GM21526 (cell line): ENCODE measurements around the gene CEP89.
"Not testable (repeated sequence)": the region's sequence is repeated elsewhere in the genome, so short reads cannot be mapped to it uniquely, and the experiment has no call there.

Experiments used
- ATAC-seq: cut with Tn5 transposase; IDR thresholded peaks from one replicate; pipeline ENCODE4 v1.9.1; 2021; ENCODE audit warnings: moderate library complexity; ENCODE audit not compliant: unreplicated experiment, low FRiP score

Gene CEP89

DNA sequence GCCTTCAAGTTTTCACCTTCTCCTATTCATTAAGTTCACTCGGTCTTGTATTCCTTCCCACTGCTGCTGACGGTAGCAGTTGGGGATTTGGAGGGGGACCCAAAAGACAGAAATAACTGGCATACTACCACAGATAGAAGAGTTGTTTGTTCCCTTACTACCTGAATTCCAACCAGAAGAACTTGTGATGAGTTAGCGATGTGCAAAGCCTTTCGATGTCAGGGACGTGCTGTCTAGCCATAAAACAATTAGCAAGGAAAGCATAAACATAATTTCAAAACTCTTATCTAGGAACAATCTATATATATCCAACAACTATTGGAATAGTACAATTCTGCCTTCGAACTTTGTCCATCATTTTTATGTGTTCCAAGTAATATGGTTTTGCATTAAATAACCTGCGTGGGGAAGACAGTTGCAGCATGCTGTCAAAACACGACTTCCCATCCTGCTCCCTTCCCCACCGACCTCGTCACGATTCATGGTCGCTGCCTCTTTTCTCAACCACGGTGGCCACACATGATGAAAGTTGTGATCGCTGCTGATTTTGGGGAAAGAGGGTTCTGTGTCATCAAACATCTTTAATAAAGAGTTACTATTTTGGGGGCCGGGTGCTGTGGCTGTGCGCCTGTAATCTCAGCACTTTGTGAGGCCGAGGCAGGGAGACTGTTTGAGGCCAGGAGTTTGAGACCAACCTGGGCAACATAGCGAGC lies 98.4 kb downstream of the CEP89 start:
- ATAC-seq, result no peak

DNA sequence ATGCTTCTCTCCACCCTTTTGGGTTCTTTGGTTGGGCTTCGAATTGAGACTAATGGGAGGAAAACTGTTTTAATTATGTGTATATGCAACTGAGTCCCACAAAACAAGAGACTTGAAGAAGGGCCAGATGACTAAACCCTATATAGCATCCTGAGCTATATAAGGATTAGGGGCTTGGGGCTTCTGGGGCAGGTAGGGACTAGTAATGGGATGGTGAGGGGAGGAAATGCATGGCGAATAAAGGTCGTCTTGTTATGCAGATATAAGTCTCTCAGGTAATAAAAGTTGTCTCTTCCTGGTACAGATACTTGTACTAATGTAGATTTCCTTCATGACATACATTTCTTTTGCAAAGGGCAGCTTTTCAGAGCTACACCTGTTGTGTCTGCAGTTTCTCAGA lies 99.4 kb downstream of the CEP89 start:
- ATAC-seq, result no peak

DNA sequence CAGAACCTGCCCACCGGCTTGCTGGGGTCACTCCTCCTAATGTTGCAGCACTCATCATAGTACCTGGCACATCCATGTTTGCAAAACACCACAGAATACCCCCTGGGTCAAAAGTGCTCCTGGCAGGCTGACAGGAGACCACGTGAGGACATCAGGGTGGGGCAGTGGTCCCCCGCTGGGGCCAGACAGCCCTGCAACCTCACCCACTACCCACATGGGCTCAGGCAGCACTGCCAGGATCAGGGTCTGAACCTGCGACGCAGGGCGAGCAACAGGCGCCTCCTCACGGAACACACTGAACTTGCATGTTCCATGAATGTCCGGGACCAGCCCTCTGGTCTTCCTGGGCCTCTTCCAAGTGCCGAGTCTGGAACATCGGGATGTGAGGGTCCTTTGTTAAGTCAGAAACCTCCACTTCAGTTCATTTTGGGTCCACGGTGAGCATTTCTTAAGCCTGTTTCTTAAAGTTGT lies 100.7 kb downstream of the CEP89 start:
- no peak for ATAC-seq

DNA sequence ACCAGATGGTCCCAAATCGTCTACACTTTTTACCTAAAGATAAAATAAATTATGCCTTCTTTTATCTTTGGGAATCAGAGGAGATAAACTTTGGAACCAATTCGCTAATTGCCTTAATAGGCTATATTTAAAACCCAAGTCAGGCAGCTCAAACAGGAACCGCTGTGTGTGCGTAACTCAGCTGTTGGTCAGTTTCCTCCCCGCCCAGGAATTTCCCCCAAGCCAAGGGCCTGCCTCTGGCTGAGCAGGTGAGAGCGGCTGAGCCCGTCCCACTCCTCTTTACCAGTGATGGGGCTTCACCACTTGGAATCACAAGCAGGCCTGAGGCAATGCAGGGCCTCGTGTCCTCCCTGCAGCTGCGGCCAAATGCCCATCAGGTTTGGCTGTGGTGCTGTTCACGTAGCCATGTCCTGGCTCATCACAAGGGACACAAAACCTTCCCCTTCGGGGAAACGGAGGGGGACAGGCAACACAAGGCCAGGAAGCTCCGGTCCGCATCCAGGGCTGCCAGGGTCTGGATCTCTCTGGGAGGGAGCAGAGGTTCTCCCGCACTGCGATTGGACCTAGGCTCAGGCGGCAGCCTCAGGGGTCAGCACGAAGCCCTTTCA lies 101.7 kb downstream of the CEP89 start:
- no peak for ATAC-seq

DNA sequence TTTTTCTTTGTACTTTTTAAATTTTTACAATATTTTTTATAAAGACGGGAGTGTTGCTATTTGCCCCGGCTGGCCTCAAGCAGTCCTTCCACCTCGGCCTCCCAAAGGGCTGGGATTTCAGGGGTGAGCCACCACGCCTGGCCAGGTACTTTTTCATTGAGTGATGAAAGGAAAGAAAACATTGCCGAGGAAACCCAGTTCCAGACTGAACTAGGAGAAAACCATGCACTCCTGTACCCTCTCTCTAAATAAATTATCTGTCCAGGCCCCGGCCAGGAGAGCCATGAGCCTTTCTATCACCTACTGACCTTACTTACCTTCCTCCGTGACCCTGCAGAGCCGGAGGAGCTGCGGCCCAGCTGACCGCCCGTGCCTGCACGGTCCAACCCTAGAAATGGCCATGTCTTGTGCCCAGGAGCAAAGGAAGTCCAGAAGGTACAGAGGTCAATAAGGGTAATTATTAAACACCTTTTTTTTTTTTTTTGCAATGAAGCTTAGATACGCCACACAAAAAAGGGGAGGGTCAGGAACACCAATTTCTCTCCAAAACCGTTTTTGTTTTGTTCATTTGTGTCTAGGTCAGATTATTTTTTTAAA lies 102.3 kb downstream of the CEP89 start, which contains the start of gene SLC7A9:
TSS of gene SLC7A9 (minus strand) at position 399 of the 597 bp plus-strand sequence. CDS start 1,233 bp downstream, outside the sequence.
- no peak for ATAC-seq

DNA sequence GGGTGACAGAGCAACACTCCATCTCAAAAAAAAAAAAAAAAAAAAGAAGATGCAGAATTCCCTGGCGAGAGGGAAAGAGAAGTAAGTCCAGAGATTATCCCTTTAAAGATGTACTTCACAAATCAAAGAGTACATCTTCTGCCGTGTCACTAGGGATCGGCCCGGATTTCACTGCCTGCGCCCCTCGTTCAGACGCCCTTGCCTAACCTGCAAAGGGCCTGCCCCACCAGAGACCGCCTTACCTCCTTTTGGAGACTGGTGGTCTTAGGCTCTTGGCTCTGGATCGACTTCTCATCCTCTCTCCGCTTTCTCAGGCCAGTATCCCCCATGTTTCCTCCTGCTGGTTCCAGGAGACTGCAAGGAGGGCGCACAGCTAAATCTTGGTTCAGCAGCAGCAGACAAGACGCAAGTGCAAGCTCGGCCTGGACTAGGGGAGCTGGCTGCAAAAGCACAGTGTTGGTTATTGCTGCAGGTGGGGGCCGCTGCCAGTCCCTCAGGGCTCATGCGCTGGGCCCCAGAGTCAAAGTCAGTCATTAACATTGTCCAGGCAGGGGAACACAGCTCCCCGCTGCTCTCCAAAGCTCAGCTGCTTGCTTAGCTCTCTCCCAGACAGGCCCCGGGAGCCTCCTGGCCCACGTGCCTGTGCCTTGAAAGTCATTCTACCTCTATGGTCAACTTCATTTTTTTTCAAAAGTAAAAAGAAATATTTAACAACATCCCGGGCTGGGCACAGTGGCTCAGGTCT lies 103.4 kb downstream of the CEP89 start:
- ATAC-seq, result no peak

DNA sequence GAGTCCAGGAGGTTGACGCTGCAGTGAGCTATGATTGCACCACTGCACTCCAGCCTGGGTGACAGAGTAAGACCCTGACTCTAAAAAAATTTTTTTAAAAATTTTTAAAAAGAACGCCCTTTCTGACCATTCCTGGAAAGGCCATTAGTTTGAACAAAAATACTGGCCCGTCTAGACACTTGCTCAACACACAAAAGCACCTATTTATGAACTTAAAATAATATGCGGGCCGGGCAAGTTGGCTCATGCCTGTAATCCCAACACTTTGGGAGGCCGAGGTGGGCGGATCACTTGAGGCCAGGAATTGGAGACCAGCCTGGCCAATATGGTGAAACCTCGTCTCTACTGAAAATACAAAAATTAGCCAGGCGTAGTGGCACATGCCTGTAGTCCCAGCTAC lies 104.3 kb downstream of the CEP89 start:
- not testable (repeated sequence) for ATAC-seq

DNA sequence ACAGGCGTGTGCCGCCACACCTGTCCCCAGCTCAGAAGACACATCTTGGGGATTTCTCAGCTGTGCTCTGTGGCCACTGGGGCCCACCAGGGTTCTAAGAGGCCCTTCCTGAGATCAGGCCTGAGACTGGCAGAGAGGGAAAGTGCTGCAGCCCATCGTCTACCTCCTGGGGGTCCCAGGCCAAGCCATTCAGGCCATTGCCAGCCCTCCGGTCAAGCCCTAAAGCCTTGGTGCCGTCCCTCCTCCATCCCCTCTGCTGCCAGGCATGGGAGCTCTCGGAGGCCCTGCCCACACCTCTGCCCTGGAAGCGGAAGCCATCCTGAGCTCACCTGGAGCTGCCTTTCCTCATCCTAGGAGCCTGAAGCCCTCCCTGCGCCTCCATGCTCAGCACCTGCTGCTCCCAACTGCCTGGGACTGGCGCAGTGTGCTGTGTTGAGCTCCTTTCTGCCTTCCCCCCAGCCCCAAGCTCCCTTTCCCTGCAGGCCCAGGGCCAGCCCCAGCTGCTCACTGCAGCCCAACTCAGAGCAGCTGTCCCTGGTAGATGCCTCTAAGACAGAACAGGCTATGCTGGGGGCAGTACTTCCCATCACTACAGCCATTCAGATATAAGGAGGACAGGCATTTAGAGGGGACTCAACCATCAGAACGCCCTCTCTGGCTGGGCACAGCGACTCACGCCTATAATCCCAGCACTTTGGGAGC lies 105.0 kb downstream of the CEP89 start:
- no peak for ATAC-seq

DNA sequence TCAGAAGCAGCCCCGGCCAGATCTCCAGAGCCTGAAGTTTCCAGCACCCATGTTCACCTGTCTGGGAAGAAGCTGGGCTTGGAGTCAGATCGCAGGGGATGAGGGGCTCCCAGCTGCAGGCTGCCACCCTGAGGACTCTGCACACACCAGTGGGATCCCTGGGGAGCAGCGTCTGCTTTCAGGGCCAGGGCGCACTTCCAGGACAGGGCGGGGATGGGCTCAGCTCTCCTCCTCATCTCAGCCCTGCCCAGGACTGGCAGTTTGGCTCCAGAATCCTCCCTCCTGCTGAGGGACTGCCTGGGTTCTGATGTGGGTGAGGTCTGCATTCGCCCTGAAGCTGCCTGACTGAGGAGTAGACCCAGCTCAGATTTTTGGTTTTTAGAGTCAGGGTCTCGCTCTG lies 105.7 kb downstream of the CEP89 start:
- ATAC-seq, result no peak

DNA sequence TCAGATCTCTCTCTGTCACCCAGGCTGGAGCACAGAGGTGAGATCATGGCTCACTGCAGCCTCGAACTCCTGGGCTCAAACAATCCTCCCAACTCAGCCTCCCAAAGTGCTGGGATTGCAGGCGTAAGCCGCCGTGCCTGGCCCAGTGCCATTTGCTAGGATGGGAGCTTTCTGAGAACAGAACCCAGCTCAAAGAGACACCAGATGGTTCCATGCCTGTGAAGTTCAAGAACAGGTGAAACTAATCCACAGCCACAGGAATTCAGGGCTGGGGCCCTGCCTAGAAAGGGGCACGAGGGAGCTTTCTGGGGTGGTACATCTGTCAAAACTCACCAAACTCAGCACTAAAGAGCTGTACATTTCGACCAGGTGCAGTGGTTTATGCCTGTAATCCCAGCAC lies 106.4 kb downstream of the CEP89 start:
- ATAC-seq, result no peak

DNA sequence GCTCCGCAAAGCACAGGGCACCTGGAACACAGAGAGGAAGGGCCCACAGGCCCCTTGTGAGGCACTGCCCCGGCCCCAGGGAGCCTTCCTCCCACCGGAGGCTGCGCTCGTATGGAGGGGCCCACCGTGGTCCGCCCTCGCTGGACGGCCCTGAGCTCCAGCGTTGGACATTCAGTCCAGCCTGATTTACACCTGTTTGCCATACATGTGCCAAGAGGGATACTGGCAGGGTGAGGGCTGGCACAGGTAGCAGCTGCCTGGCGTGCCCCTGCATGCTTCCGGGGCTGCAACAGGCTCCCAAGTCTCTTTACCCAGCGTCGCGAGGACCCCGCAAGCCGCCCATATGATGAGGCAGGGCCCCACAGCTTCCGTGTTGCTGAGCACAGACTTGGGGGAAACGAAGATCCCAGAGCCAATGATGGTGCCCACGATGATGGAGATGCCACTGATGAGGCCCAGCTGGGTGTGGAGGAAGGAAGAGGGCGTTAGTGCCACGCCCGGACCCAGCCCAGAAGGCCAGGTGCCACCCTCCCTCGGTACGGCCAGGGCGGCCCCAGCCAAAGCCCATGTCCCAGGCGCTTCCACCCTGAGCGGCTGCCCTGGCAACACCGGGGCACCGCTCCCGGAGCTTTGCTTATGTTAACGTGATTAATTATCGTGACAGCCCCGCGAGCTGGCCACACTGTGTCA lies 107.3 kb downstream of the CEP89 start:
- ATAC-seq, result no peak

DNA sequence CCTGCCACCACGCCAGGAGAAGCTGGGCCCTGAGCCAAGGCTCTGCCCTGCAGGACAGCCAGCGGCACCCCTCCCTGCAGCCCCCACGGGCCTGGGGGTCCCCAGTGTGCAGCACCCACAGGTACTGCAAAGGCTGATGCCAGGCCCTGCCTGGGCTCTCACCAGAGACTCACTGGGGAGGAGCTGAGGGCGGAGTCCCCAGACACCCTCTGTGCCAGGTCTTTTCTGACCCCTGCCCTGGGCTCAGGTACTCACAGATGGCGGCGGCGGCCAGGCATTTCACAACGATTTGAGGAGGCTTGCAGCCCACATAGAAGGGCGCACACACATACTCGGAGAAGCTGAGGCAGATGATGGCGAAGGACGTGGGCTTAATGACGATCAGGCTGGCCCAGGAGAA lies 107.9 kb downstream of the CEP89 start:
- no peak for ATAC-seq

DNA sequence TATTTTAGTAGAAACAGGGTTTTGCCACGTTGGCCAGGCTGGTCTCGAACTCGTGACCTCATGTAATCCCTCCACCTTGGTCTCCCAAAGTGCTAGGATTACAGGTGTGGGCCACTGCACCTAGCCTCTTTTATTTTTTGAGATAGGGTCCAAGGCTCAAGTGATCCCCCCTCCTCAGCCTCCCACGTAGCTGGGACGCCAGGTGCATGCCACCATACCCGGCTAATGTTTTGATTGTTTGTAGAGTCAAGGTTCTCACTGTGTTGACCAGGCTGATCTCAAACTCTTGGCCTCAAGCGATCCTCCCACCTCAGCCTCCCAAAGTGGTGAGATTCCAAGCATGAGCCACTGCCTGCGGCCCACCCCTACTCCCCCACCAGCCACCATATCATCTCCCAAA lies 108.5 kb downstream of the CEP89 start:
- ATAC-seq, result no peak

DNA sequence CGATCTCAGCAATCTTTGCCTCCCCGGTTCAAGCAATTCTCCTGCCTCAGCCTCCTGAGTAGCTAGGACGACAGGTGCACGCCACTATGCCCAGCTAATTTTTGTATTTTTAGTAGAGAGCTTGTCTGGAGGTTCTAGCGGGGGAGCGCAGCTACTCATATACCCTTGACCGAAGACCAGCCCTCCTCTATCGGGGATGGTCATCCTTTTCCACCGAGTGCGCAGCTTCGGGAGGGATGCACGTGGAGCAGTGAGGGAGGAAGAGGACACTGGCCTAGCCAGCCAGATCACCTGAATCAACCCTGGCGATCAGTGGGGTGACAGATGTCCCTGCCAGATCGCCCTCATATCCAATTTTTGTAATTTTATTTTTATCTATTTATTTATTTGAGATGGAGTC lies 109.0 kb downstream of the CEP89 start:
- ATAC-seq, result no peak

DNA sequence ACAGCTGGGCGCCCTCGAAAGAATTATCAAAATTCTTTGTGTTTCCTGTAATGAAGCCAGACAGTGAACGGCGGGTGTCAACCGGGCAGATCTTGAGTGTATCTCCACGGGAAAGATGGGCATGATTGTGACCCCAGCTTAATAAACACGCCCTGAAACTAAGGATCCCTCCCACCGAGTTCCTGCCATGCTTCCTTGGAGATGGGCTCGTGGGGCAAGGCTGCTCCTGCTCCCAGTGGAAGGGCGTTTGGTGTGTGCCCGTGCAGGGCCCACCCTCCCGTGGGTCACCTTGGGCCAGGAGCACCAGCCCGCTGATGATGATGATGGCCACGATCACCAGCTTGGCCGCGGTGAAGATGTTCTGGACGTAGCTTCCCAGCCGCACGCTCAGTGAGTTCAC lies 109.6 kb downstream of the CEP89 start:
- ATAC-seq, result no peak

DNA sequence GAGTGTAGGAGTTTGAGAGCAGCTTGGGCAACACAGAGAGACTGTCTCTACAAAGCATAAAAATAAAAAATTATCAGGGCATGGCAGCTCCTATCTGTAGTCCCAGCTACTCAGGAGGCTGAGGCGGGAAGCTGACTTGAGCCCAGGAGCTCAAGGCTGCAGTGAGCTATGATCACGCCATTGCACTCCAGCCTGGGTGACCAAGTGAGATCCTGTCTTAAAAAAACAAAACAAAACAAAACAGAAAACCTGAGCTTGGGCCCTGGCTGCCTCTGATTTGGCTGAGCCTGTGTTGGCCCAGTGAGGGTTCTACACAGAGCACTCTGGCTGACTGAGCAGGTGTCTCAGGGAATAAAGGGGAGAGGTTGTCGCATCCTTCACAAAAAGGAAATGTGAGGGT lies 110.2 kb downstream of the CEP89 start:
- ATAC-seq, result no peak

DNA sequence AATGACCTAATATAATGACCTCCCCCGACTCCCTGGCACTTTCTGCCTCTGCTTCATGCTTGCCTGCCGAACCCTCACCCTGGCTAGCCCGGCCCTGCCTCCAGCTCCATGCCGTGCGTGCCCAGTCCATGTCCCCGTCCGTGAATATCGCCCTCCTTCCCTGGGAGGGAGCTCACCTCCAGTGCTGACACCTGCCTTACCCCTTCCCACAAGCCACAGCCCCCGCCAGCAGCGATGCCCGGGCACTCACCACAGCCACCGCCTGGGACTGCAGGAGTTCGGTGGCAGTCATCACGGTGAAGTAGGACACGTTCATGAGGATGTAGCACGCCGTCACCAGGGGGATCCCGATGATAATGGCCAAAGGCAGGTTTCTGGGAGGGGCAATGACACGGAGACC lies 112.2 kb downstream of the CEP89 start:
- no peak for ATAC-seq

DNA sequence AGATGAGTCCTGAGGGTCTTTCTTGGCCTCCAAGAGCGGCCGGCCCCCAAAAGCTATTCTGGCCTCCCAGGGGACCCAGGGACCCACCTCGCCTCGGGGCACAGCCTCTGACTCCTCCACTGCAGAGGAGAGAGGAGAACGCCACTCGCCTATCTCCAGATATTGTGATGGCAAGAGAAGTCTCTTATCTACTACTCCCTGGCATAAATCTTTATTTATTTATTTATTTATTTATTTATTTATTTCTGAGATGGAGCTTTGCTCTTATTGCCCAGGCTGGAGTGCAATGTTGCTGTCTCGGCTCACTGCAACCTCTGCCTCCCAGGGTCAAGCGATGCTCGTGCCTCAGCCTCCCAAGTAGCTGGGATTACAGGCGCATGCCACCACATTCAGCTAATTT lies 113.2 kb downstream of the CEP89 start:
- ATAC-seq, result no peak

DNA sequence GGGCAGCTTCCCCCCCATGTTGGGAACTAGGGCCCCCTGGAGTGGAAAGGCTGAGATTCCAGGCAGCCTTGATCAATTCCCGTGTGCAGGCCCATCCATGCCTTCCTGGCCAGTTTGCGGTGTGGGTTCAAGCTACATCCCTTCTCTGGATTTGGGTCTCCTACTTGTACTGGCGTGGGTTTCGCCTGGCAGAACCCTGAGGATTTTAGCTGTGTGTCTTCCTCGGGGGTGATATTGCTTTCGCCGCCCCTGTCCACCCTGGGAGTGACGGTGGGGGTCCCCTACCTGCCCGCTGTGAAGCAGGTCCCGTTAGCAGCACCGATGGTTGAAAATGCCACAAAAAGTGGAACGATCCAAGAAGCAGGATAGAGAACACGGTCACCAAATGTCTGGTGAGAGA lies 113.6 kb downstream of the CEP89 start:
- ATAC-seq, result no peak

DNA sequence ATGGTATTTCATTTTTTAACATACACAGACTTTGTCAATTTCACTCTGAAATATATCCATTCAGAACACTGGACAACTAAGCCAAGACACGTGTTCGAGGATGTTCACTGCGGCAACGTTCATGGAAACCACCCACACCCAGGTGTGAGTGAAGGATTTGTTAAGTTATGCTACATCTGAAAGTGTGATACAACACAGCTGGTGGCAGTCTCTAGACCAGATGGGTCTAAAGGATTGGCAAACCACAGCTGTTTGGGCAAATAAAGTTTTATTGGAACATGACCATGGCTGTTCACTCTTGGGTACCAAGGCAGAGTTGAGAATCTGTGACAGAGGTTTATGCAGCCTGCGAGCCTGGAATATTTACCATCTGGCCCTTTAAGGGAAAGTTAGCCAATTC lies 114.2 kb downstream of the CEP89 start:
- no peak for ATAC-seq
